HG03159 (cell line): ENCODE data around the gene DHX40.
A peak's percentile ranks its signal among the peaks of the same experiment; 100 is the strongest.
"Not testable (repeated sequence)": the region's sequence is repeated elsewhere in the genome, so short reads cannot be mapped to it uniquely, and the experiment has no call there.

Source experiments
- ATAC-seq: cut with Tn5 transposase; IDR thresholded peaks from one replicate; pipeline ENCODE4 v1.9.1; 2021; ENCODE audit warnings: mild to moderate bottlenecking, moderate library complexity; ENCODE audit not compliant: unreplicated experiment

Gene DHX40

GRCh38 chr17:59558953-59559352, 6.5 kb upstream of the DHX40 start:
- ATAC-seq, result no peak

GRCh38 chr17:59561042-59561441, 4.4 kb upstream of the DHX40 start:
- no peak for ATAC-seq

DNA sequence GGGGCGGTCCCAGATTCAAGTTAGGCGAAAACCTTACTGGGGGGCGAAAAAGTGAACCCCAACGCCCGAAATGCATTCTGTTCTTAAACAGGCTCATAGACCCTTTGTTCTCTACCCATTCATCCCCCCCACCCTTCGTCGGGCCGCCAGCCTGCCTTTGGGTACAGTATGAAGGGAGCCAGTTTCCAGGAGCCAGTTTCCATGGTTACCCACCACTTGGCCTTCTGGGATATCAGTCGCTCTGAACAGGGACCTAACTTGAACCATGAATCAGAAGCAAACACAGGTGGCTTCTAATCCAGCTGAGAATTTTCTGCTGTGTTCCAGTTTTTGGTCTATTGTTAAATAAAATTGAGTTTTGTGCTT, 532 bp downstream of the DHX40 start:
- peak; percentile 46 for ATAC-seq

GRCh38 chr17:59569151-59569550, 3.7 kb downstream of the DHX40 start:
- ATAC-seq, result not testable (repeated sequence)

- no peak for ATAC-seq
Measured at GRCh38 chr17:59572301-59572924, 7.0 kb downstream of the DHX40 start.

- not testable (repeated sequence) for ATAC-seq
Measured at GRCh38 chr17:59584168-59584567, 18.8 kb downstream of the DHX40 start.

DNA sequence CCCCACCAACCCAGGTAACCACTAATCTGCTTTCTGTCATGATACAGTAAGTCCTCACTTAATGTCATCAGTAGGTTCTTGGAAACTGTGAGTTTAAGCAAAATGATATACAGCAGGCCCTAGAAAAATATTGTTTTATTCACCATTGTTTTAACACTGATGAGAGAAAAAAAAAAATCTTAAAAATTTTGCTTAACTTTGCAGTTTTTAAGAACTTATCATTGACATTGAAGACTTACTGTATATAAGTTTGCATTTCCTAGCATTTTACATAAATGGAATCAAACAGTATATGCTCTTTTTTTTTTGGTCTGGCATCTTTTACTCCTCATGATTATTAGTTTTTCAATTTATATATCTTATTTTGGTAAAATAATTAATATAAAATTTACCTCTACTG, 34.8 kb downstream of the DHX40 start:
- no peak for ATAC-seq

DNA sequence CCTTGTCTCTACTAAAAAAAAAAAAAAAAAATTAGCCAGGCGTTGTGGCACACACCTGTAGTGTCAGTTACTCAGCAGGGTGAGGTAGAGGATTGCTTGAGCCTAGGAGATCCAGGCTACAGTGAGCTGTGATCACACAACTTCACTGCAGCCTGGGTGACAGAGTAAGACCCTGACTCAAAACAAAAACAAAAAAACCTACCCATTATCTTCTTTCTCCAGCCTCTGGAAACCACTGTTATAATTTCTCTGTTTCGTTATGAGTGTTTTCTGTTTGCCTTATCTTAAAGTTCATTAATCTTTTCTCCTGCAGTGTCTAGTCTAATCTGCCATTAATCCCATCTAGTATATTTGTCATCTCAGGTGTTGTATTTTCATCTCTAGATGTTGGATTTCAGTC, 35.7 kb downstream of the DHX40 start:
- no peak for ATAC-seq

- ATAC-seq, result no peak
Measured at GRCh38 chr17:59607061-59607460, 41.7 kb downstream of the DHX40 start.

GRCh38 chr17:59607817-59608403, 42.5 kb downstream of the DHX40 start:
- ATAC-seq, result no peak

- no peak for ATAC-seq
Measured at GRCh38 chr17:59611503-59611902, 46.1 kb downstream of the DHX40 start.

GRCh38 chr17:59616253-59616920, 51.0 kb downstream of the DHX40 start:
- no peak for ATAC-seq

- ATAC-seq, result no peak
Measured at GRCh38 chr17:59617156-59617732, 51.8 kb downstream of the DHX40 start.

- no peak for ATAC-seq
Measured at GRCh38 chr17:59619035-59619297, 53.6 kb downstream of the DHX40 start.

- ATAC-seq, result peak; percentile 76
Measured at GRCh38 chr17:59619298-59620063, 54.1 kb downstream of the DHX40 start, which contains the start of gene CLTC. TSS of gene CLTC (plus strand) at chr17:59619895. CDS start at chr17:59620132, 237 bp downstream.

DNA sequence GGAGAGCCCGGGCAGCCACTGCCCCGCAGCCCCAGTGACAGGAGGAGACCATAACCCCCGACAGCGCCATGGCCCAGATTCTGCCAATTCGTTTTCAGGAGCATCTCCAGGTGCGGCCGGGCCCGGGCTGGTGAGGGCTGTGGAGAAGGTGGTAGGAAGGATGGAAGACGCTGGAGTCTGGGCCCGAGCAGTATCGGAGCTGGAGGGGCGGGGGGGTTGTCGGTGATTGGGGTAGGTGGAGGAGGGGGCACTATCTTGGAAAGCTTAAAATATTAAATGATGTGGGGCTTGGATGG, 54.6 kb downstream of the DHX40 start:
- ATAC-seq, result peak; percentile 1

DNA sequence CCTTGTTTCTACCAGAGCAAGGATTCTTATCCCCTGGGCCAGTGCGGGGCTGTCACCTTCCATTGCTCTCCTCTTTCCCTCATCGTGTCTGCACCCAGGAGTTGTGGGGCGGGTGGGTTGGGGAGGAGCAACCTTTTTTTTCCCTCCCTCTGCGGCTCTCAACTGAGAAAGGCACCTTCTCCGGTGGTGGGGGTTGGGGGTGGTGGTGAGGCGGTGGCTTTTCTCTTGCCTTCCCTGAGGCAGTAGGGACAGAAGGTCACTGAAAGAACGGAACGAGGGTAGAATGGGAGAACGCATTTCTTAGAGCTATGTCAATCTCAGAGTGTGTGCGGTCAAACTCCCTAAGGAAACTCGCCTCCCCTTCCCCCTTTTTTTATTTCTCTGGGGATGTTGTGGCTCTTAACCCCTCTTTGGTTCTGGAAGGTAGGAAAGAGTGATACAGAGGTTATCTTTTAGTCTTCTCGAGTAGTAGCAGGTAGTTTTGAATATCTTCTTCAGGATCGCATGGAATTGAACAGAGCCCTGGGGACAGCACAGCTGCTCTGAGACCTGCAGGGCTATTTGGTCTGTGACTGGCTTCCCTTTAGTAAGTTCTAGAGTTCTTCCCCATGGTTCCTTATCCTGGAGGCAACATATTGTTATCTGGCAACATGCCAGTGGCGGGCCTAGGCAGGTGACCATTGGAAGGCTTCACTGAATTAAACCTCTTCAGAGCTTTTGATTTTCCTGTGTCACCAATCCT, 55.3 kb downstream of the DHX40 start:
- no peak for ATAC-seq

- ATAC-seq, result no peak
Measured at GRCh38 chr17:59621771-59622170, 56.4 kb downstream of the DHX40 start.

DNA sequence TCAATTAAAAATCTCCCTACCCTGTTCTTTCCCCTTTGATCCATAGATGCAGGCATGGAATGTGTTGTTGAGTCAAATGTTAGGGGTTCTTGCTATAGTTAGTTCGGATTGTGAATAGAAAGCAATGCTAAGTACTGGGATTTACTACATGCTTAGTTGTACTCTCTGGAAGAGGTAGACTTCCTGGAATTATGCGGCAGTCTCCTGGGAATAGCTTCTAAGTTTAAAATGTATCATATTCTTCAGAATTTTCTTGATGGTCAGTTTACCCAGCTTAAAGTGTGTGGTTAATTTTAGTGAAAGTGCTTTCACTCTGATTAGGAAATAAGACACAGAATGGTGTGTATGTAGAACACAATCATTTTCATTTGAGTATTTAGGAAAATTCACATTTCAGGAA, 57.7 kb downstream of the DHX40 start:
- no peak for ATAC-seq

GRCh38 chr17:59626756-59627155, 61.3 kb downstream of the DHX40 start:
- no peak for ATAC-seq

GRCh38 chr17:59627274-59627673, 61.9 kb downstream of the DHX40 start:
- ATAC-seq, result no peak
